PC-9 (cell line): ENCODE data around the gene CCDC107.

Experiments
- EZH2 ChIP-seq: fragments of 200-600 bp; sonication (generic); IDR thresholded peaks from 2 replicates; pipeline ENCODE4 v1.8.0; 2017; ENCODE audit warnings: antibody characterized with exemption, low read depth
- TF ChIP-seq, protein P1 (sequence below): fragments of 200-600 bp; sonication (generic); conservative IDR thresholded peaks from 2 replicates; pipeline ENCODE4 v1.6.1; 2017; ENCODE audit warnings: mixed run types, antibody characterized with exemption, mild to moderate bottlenecking, moderate library complexity

DNA sequence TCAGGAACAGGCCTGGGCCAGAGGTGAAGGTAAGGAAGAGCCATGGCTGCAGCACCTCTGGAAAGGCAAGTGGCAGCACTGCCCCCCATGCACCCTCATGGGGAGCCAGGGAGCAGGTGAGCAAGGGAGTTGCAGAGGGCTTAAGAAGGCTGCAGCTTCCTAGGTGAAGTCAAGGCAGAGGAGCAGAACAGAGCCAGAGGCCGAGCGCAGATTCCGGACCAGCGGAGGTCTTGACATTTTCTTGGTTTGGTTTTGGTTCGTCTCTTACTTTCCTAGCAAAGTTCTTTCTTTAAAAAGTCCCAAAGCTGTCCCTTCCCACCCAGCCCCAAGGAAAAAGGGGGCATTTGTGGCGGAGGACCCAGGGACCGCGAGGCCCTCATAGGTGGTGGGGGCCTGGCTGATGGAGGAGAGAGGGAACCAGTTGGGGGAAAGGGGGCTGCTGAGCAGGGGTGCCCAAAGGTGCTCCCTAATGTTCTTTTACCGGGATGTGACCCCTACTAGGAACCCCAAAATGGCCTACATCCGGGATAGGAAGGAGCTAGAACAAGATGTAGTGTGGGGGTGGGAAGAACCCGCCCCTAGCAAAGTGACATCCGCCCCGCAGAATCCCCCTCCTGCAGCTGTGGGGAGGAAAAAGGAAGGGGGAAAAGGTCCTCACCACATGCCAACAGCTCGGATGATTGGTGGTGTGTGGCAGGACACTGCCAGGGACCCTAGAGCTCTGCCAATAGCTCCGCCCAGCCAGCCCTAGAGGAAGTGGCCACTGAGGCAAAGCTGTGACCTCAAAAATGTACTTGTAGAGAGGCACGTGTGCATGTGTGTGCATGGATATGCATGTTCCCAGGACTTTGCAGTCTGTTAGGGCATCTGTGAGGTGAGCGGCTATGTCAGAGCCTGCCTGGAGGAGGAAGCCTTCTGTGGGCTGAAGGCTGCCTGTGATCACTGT lies 39.0 kb upstream of the CCDC107 start:
- TF ChIP-seq, protein P1, sequence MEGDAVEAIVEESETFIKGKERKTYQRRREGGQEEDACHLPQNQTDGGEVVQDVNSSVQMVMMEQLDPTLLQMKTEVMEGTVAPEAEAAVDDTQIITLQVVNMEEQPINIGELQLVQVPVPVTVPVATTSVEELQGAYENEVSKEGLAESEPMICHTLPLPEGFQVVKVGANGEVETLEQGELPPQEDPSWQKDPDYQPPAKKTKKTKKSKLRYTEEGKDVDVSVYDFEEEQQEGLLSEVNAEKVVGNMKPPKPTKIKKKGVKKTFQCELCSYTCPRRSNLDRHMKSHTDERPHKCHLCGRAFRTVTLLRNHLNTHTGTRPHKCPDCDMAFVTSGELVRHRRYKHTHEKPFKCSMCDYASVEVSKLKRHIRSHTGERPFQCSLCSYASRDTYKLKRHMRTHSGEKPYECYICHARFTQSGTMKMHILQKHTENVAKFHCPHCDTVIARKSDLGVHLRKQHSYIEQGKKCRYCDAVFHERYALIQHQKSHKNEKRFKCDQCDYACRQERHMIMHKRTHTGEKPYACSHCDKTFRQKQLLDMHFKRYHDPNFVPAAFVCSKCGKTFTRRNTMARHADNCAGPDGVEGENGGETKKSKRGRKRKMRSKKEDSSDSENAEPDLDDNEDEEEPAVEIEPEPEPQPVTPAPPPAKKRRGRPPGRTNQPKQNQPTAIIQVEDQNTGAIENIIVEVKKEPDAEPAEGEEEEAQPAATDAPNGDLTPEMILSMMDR = no peak
- no peak for TF ChIP-seq EZH2
